GM19351 (cell line): ENCODE results near the gene EMC6.
A peak's percentile ranks its signal among the peaks of the same experiment; 100 is the strongest.
"Not testable (repeated sequence)": the region's sequence is repeated elsewhere in the genome, so short reads cannot be mapped to it uniquely, and the experiment has no call there.

ENCODE experiments used
- ATAC-seq: cut with Tn5 transposase; IDR thresholded peaks from one replicate; pipeline ENCODE4 v1.9.1; 2021; ENCODE audit warnings: mild to moderate bottlenecking, moderate library complexity; ENCODE audit not compliant: unreplicated experiment

Gene EMC6

DNA sequence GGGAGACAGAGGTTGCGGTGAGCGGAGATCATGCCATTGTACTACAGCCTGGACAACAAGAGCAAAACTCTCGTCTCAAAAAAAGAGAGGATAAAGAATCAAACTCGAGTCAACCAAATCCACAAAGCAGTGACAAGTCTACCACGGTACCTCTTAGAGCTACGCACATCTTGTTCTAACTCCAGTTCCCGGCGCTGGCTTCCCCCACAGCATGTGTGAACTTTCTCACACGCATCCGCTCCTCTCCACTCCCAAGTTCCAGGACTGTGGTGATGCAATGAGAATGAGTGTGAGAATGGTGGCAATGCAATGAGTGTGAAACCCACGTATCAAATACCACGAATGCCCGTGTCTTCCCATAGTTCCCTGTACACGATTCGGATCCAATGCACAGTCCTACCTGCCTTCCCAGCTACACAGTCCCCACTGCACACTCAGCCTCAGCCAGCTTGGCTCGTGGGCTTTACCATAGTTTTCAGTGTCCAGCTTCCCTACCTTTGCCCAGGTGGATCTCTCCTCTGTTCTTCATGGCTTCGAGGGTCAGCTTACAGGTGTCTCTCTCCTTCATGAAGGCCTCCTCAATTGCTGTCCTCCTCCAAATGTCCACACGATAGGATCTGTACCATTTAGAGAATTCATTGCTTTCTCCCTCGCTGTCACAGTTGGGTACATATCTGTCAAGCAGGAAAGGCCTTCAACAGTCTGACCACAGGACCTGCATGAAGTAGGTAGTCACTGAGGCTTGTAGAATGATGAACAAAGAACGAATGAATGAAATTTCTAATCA lies 36.5 kb downstream of the EMC6 start:
- ATAC-seq: no peak

DNA sequence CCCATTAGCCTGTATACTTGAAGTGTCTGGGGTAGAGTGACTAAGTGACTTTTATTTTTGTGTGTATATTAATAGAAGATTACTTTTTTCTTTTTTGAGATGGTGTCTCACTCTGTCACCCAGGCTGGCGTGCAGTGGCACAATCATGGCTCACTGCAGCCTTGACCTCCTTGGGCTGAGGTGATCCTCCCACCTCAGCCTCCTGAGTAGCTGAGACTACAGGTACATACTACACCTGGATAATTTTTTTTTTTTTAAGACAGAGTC lies 37.0 kb downstream of the EMC6 start:
- ATAC-seq: not testable (repeated sequence)

DNA sequence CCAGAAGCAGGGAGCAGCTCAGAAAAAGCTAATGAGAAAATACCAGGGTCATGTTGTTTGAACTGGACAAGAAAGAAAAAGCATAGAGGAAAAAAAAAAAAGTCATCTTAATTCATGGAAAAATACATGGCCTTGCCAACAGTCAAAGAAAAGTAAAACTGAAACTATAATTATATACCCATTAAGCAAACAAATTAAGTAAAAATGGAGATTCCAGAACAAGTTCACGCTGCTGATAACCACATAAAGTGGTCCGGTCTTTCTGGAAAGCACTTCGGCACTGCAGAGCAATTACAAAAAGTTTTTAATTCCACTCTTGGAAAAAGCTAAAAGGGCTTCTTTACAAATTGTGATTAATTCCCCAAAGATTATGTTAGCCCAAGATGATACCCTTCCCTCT lies 39.8 kb downstream of the EMC6 start:
- no peak for ATAC-seq

DNA sequence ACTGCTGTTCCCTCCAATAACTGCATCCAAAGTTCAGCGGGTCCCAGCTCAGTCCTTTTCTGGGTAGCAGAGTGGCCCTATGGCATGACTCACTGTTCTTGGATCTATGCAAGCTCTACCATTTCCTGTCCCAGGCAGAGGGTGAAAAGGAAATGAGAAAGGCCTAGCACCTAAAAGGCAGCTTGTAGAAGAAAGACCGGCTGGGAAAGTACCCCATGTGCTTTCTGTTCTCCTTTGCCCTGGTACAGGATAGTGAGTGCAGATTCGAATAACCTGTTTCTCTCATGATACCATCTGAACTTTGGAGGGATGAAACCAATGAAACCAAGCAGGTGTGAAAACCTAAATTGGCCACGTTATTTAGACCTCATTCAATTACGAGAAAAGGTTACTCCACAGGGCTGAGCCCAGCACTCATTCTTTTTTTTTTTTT lies 42.4 kb downstream of the EMC6 start:
- peak; percentile 88 for ATAC-seq

- peak; percentile 33 for ATAC-seq
These were observed 44.3 kb downstream of the EMC6 start for GRCh38 chr17:3712811-3713463.

GRCh38 chr17:3715296-3715695 lies 46.7 kb downstream of the EMC6 start:
- ATAC-seq: no peak

DNA sequence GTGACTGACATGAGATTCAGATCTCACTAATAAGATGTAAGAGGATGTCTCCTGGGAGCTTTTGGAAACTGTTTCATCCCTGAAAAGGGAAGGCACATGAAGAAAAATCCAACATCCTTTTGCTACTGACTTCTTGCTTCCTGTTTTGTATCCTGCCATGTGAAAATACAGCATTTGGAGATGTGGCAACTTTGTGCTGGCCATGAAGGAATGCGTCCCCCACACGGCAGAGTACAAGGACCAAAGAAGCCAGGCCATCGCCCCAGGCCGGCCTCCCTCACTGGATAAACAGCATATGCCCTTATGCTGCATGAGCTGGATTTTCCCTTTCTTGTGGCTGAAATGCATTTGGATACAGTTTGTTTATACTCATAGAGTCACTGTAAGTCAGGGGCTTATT lies 49.6 kb downstream of the EMC6 start:
- no peak for ATAC-seq

DNA sequence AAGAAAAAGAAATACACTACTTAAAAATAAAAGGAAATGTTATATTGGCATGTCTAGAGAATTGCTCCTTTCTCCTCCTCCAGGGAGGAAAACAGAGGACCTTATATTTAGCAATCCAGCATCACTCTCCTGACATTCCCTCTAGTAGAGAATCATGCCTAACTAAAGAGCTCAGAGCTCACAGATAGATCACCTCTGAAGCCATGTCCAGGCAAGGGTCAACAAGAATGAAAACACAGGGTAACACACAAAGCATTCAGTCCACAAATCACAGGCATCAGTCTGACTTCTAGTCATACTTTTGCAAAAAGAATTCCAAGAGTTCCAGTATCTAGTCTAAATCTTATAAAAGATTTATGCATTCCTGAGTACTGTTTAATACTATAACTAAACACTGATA lies 50.7 kb downstream of the EMC6 start:
- ATAC-seq: no peak
